ENCODE results near the gene PDE4D.

The PDE4D gene

GRCh38 chr5:59296317-59297264, 596.9 kb downstream of the PDE4D start:
- DNase-seq (ENCODE audit: low spot score) = no peak

- no peak for DNase-seq (ENCODE audit: low spot score)
These were observed 599.8 kb downstream of the PDE4D start for GRCh38 chr5:59293700-59294099.

- DNase-seq (ENCODE audit: low spot score) = no peak
These were observed 601.6 kb downstream of the PDE4D start for GRCh38 chr5:59291941-59292340.

- no peak for DNase-seq (ENCODE audit: low spot score)
These were observed 605.6 kb downstream of the PDE4D start for GRCh38 chr5:59287884-59288283.

- DNase-seq (ENCODE audit: low spot score) = no peak
These were observed 606.2 kb downstream of the PDE4D start for GRCh38 chr5:59287361-59287760.

GRCh38 chr5:59286510-59286909, 607.0 kb downstream of the PDE4D start:
- DNase-seq (ENCODE audit: low spot score) = no peak

GRCh38 chr5:59285300-59286016, 608.1 kb downstream of the PDE4D start:
- no peak for DNase-seq (ENCODE audit: low spot score)

- DNase-seq (ENCODE audit: low spot score) = no peak
These were observed 610.8 kb downstream of the PDE4D start for GRCh38 chr5:59282726-59283125.

GRCh38 chr5:59279979-59280378, 613.5 kb downstream of the PDE4D start:
- no peak for DNase-seq (ENCODE audit: low spot score)

- DNase-seq (ENCODE audit: low spot score) = peak; percentile 57
These were observed 616.6 kb downstream of the PDE4D start for GRCh38 chr5:59276917-59277372.

- DNase-seq (ENCODE audit: low spot score) = no peak
These were observed 617.2 kb downstream of the PDE4D start for GRCh38 chr5:59276325-59276675.

- no peak for DNase-seq (ENCODE audit: low spot score)
These were observed 617.8 kb downstream of the PDE4D start for GRCh38 chr5:59275510-59276324.

- DNase-seq (ENCODE audit: low spot score) = no peak
These were observed 618.4 kb downstream of the PDE4D start for GRCh38 chr5:59275170-59275509.

GRCh38 chr5:59274106-59274636, 619.4 kb downstream of the PDE4D start:
- DNase-seq (ENCODE audit: low spot score) = no peak

GRCh38 chr5:59272809-59273427, 620.6 kb downstream of the PDE4D start:
- no peak for DNase-seq (ENCODE audit: low spot score)

GRCh38 chr5:59268756-59269415, 624.6 kb downstream of the PDE4D start:
- DNase-seq (ENCODE audit: low spot score) = no peak

GRCh38 chr5:59267033-59267432, 626.5 kb downstream of the PDE4D start:
- DNase-seq (ENCODE audit: low spot score) = no peak

- DNase-seq (ENCODE audit: low spot score) = no peak
These were observed 627.1 kb downstream of the PDE4D start for GRCh38 chr5:59266410-59266809.

GRCh38 chr5:59264639-59265245, 628.8 kb downstream of the PDE4D start:
- DNase-seq (ENCODE audit: low spot score) = no peak

GRCh38 chr5:59264013-59264412, 629.5 kb downstream of the PDE4D start:
- no peak for DNase-seq (ENCODE audit: low spot score)

All from SK-N-DZ (cell line).